Bronchial epithelial cell (primary cell): Measurements from ENCODE around the gene ZNF287. TPM values are rescaled to one million over a fixed set of nuclear protein-coding genes. Genes with fewer than 3 reads are reported as not detected.
"Not testable (repeated sequence)": the region's sequence is repeated elsewhere in the genome, so short reads cannot be mapped to it uniquely, and the experiment has no call there.

Source experiments
- DNase-seq: peaks from one replicate; pipeline ENCODE4 v3.0.0-alpha.2; 2010; ENCODE audit warnings: low read depth
- FAIRE-seq: peaks from 2 replicates; lab custom pipeline; 2011; peaks lifted over from hg19 to GRCh38; lab: Jason Lieb, UNC
- H3K27me3 ChIP-seq: 2 replicates; pipeline ENCODE4 v1.5.1; 2011; ENCODE audit warnings: low read length; ENCODE audit not compliant: control insufficient read depth, insufficient read depth
- H3K36me3 ChIP-seq: 2 replicates; pipeline ENCODE4 v1.5.1; 2011; ENCODE audit warnings: low read length; ENCODE audit not compliant: control insufficient read depth, insufficient read depth
- H3K4me3 ChIP-seq: 2 replicates; pipeline ENCODE4 v1.5.1; 2011; ENCODE audit warnings: mild to moderate bottlenecking, low read depth, low read length, control low read depth
- total RNA-seq: library from RNA; depleted of rRNA; stranded (reverse); fragments of >200 nt; gene quantifications from 2 replicates; pipeline ENCODE4 v1.2.1, GENCODE V29; 2014
- TF ChIP-seq, protein P1 (sequence below): IDR thresholded peaks from 2 replicates; pipeline ENCODE4 v1.5.1; 2011; ENCODE audit warnings: mild to moderate bottlenecking, moderate library complexity, low read length, control low read depth, inconsistent platforms; ENCODE audit not compliant: insufficient read depth, severe bottlenecking

Gene ZNF287
- total RNA-seq, 1 donor from 2014 or later: 3.4 TPM

DNA sequence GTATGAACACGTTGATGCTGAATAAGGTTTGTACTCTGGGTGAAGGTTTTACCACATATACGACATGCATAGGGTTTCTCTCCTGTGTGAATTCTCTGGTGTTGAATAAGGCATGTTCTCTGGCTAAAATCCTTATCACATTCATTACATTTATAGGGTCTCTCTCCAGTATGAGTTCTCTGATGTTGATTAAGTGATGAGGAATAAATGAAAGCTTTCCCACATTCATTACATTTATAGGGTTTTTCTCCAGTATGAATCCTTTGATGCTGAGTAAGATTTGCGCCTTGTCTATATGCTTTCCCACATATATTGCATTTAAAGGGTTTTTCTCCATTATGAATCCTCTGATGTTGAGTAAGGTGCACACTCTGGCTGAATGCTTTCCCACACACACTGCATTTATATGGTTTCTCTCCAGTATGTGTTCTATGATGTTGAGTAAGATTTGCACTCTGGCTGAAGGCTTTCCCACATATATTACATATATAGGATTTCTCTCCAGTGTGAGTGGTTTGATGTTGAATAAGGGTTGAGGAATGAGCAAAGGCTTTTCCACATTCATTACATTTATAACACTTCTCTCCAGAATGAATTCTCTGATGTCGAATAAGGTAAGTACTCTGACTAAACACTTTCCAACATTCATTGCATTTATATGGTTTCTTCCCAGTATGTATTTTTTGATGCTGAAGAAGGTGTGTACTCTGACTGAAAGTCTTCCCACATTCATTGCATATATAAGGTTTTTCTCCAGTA is 16.9 kb downstream of the ZNF287 start:
- no peaks in the 10 kb centered on the region for H3K27me3 ChIP-seq
- H3K36me3 ChIP-seq: no peaks in the 10 kb centered on the region
- TF ChIP-seq, protein P1, sequence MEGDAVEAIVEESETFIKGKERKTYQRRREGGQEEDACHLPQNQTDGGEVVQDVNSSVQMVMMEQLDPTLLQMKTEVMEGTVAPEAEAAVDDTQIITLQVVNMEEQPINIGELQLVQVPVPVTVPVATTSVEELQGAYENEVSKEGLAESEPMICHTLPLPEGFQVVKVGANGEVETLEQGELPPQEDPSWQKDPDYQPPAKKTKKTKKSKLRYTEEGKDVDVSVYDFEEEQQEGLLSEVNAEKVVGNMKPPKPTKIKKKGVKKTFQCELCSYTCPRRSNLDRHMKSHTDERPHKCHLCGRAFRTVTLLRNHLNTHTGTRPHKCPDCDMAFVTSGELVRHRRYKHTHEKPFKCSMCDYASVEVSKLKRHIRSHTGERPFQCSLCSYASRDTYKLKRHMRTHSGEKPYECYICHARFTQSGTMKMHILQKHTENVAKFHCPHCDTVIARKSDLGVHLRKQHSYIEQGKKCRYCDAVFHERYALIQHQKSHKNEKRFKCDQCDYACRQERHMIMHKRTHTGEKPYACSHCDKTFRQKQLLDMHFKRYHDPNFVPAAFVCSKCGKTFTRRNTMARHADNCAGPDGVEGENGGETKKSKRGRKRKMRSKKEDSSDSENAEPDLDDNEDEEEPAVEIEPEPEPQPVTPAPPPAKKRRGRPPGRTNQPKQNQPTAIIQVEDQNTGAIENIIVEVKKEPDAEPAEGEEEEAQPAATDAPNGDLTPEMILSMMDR: no peak
- FAIRE-seq: no peak
- H3K4me3 ChIP-seq: no peak overlapping the region
- DNase-seq: no peak

DNA sequence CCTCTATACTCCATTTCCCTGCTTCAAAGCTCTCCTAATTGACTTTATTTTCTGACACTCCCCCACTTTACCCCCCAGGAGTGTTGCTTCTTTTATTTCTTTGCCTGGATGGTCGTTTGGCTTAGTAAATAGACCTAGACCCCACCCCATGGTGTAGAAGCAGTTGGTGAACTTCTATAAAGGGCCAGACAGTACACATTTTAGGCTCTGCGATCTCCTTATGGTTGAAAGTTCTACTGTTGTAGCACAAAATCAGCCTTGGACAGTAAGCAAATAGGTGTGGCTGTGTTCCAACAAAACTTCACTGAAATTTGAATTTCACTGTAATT is 31.9 kb downstream of the ZNF287 start:
- TF ChIP-seq, protein P1: no peak
- Histone ChIP-seq H3K4me3 (no peak overlapping the region), H3K27me3 (no peaks in the 10 kb centered on the region), H3K36me3 (no peaks in the 10 kb centered on the region)
- DNase-seq (no peak), FAIRE-seq (no peak)

DNA sequence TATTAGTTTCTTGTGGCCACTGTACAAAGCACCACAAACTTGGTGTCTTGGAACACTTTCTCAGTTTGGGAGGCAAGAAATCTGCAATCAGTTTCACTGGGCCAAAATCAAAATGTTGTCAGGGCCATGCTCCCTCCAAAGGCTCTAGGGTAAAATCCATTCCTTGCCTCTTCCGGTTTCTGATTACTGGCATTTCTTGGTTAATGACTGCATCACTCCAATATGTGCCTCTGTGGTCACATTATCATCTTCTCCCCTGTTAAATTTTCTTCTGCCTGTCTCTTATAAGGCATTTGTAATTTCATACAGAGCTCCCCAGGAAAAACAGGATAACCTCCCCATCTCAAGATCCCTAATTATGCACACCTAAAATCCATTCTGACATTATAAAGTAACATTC is 34.8 kb downstream of the ZNF287 start:
- Histone ChIP-seq H3K36me3 (no peaks in the 10 kb centered on the region), H3K4me3 (no peak overlapping the region), H3K27me3 (no peaks in the 10 kb centered on the region)
- DNase-seq (no peak), FAIRE-seq (no peak)
- TF ChIP-seq, protein P1: no peak

DNA sequence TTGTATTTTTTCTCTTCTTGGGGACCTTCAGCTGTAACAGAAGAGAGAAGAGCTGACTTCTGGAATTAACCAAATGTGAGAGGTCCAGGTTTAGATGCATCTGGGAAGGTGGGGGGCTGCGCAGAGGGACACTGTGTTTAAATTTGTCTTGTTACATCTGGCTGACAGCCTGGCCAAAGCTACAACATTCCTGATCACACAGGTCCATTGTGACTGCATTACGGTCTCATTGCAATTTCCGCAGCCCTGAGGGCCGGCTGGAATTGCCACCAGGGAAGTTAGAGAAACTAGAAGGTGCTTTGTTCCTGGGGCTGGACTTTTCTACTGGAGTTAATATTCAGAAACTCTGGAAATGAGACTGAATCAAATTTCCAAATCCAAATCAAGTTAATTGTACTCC is 39.1 kb downstream of the ZNF287 start:
- Histone ChIP-seq H3K27me3 (no peaks in the 10 kb centered on the region), H3K4me3 (no peak overlapping the region), H3K36me3 (no peaks in the 10 kb centered on the region)
- TF ChIP-seq, protein P1: no peak
- FAIRE-seq: no peak
- no peak for DNase-seq

DNA sequence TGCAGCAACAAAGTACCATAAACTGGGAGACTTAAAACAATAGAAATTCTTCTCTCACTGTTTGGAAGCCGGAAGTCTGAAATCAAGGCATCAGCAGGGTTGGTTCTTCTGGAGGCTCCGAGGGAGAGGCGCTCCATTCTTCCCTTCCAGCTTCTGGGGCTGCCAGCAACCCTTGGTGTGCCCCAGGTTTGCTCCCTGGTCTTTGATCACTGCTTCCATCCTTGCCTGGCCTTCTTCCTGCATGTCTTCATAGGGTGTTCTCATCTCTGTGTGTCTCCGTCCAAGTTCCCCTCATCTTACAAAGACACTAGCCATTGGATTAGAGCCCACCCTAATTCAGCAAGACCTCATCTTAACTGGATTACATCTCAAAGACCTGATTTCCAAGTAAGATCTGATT is 41.7 kb downstream of the ZNF287 start:
- H3K27me3 ChIP-seq: no peaks in the 10 kb centered on the region
- FAIRE-seq: no peak
- no peak for DNase-seq

DNA sequence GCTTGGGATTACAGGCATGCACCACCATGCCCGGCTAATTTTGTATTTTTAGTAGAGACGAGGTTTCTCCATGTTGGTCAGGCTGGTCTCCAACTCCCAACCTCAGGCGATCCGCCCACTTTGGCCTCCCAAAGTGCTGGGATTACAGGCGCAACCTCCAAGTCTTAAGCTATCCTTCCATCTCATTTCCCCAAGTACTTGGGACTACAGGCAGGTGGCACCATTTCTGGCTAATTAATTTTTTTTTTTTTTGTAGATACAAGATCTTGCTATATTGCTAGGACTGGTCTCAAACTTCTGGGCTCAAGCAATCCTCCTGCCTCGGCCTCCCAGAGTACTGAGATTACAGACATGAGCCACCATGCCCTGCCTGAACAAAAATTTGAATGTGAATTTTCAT is 43.4 kb downstream of the ZNF287 start:
- not testable (repeated sequence) for H3K4me3 ChIP-seq, FAIRE-seq, H3K27me3 ChIP-seq, H3K36me3 ChIP-seq, DNase-seq

More for the DNA sequence above, 41.7 kb downstream of the ZNF287 start:
- no peaks in the 10 kb centered on the region for H3K36me3 ChIP-seq
- TF ChIP-seq, protein P1: no peak
- no peak overlapping the region for H3K4me3 ChIP-seq
